Measurements from ENCODE around the gene CEACAM5.

- TF ChIP-seq, protein P1, sequence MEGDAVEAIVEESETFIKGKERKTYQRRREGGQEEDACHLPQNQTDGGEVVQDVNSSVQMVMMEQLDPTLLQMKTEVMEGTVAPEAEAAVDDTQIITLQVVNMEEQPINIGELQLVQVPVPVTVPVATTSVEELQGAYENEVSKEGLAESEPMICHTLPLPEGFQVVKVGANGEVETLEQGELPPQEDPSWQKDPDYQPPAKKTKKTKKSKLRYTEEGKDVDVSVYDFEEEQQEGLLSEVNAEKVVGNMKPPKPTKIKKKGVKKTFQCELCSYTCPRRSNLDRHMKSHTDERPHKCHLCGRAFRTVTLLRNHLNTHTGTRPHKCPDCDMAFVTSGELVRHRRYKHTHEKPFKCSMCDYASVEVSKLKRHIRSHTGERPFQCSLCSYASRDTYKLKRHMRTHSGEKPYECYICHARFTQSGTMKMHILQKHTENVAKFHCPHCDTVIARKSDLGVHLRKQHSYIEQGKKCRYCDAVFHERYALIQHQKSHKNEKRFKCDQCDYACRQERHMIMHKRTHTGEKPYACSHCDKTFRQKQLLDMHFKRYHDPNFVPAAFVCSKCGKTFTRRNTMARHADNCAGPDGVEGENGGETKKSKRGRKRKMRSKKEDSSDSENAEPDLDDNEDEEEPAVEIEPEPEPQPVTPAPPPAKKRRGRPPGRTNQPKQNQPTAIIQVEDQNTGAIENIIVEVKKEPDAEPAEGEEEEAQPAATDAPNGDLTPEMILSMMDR (IDR thresholded peaks at IDR 0.05; ENCODE audit: low read depth, low read length, missing input control), result peak; percentile 56
- TF ChIP-seq REST (IDR thresholded peaks at IDR 0.05) (no peak), MAX (IDR thresholded peaks at IDR 0.05) (no peak), YY1 (IDR thresholded peaks at IDR 0.05) (no peak), ATF3 (IDR thresholded peaks at IDR 0.05) (no peak), GABPA (IDR thresholded peaks at IDR 0.05 in 1 of 2, conservative IDR thresholded peaks at IDR 0.05 in 1 of 2) (no peak), HNF4A (conservative IDR thresholded peaks at IDR 0.05) (no peak), RXRA (IDR thresholded peaks at IDR 0.05) (no peak), EGR1 (IDR thresholded peaks at IDR 0.05; ENCODE audit: low read depth in 2 of 2) (no peak), HNF4G (IDR thresholded peaks at IDR 0.05) (no peak), RAD21 (IDR thresholded peaks at IDR 0.05) (peak; percentile 22 to 63), FOXA1 (IDR thresholded peaks at IDR 0.05) (no peak)
These were observed 45.6 kb downstream of the CEACAM5 start for GRCh38 chr19:41753936-41754529.
